Measurements from ENCODE around the gene RAB3GAP2.
"Not testable (repeated sequence)": the region's sequence is repeated elsewhere in the genome, so short reads cannot be mapped to it uniquely, and the experiment has no call there.

The RAB3GAP2 gene

GRCh38 chr1:220127076-220127475, 145.2 kb downstream of the RAB3GAP2 start:
- no peak for DNase-seq

GRCh38 chr1:220124542-220124941, 147.7 kb downstream of the RAB3GAP2 start:
- DNase-seq: no peak

- DNase-seq: peak; percentile 2
Measured at GRCh38 chr1:220123889-220124288, 148.4 kb downstream of the RAB3GAP2 start.

- no peak for DNase-seq
Measured at GRCh38 chr1:220123066-220123465, 149.2 kb downstream of the RAB3GAP2 start.

- no peak for DNase-seq
Measured at GRCh38 chr1:220121791-220122530, 150.3 kb downstream of the RAB3GAP2 start.

- DNase-seq: no peak
Measured at GRCh38 chr1:220119043-220119512, 153.2 kb downstream of the RAB3GAP2 start.

GRCh38 chr1:220113136-220113695, 159.0 kb downstream of the RAB3GAP2 start:
- DNase-seq: peak; percentile 1

GRCh38 chr1:220112600-220112999, 159.7 kb downstream of the RAB3GAP2 start:
- not testable (repeated sequence) for DNase-seq

- DNase-seq: not testable (repeated sequence)
Measured at GRCh38 chr1:220110473-220110872, 161.8 kb downstream of the RAB3GAP2 start.

- DNase-seq: no peak
Measured at GRCh38 chr1:220099826-220100225, 172.4 kb downstream of the RAB3GAP2 start.

Data from NCI-H345 (cell line).